HepG2 (cell line): ENCODE results near the gene GNG7. TPM values are rescaled to one million over a fixed set of nuclear protein-coding genes. Genes with fewer than 3 reads are reported as not detected.
A peak's percentile ranks its signal among the peaks of the same experiment; 100 is the strongest.

Experiments
- ASH2L ChIP-seq: fragments of 300-600, 200-600 bp; sonication (generic); IDR thresholded peaks from 2 replicates; pipeline ENCODE4 v1.7.0; 2017; ENCODE audit warnings: low read depth, mild to moderate bottlenecking, moderate library complexity, mixed read lengths, low read length; ENCODE audit not compliant: insufficient read length
- FIP1L1 ChIP-seq: fragments of 200-400 bp; formaldehyde crosslinking; IDR thresholded peaks from 2 replicates; pipeline ENCODE4 v1.6.1; 2018; ENCODE audit warnings: low read depth, mild to moderate bottlenecking, low read length, moderate library complexity, borderline replicate concordance; ENCODE audit not compliant: insufficient read depth
- HOXA7 ChIP-seq: sonication (generic); formaldehyde crosslinking; IDR thresholded peaks from 2 replicates; pipeline ENCODE4 v1.8.1; 2022; ENCODE audit warnings: mild to moderate bottlenecking, missing genetic modification reagents, moderate library complexity
- KDM1A ChIP-seq: IDR thresholded peaks from 2 replicates; pipeline ENCODE4 v1.6.1; 2016; ENCODE audit warnings: missing compliant biosample characterization
- NAIF1 ChIP-seq: sonication (generic); formaldehyde crosslinking; IDR thresholded peaks from 2 replicates; pipeline ENCODE4 v1.5.0; 2020; ENCODE audit warnings: mild to moderate bottlenecking, missing genetic modification reagents, borderline replicate concordance
- PHF5A ChIP-seq: IDR thresholded peaks from one replicate; pipeline ENCODE4 v1.6.1; 2018; ENCODE audit warnings: low read depth, missing genetic modification reagents; ENCODE audit not compliant: unreplicated experiment
- STAG1 ChIP-seq: sonication (generic); formaldehyde crosslinking; IDR thresholded peaks from 2 replicates; pipeline ENCODE4 v1.4.0; 2020; ENCODE audit warnings: missing genetic modification reagents
- TOE1 ChIP-seq: sonication (generic); formaldehyde crosslinking; IDR thresholded peaks from 2 replicates; pipeline ENCODE4 v1.4.0; 2020; ENCODE audit warnings: mild to moderate bottlenecking, missing genetic modification reagents
- ZBTB20 ChIP-seq: sonication (generic); formaldehyde crosslinking; IDR thresholded peaks from 2 replicates; pipeline ENCODE4 v1.8.1; 2023; ENCODE audit warnings: missing genetic modification reagents, low read depth, mild to moderate bottlenecking, borderline replicate concordance
- ZNF207 ChIP-seq: fragments of 450-650 bp; IDR thresholded peaks from 2 replicates; pipeline ENCODE4 v1.6.1; 2016; ENCODE audit warnings: antibody characterized with exemption, borderline replicate concordance
- ZNF34 ChIP-seq: sonication (generic); formaldehyde crosslinking; IDR thresholded peaks from 2 replicates; pipeline ENCODE4 v1.4.0; 2020; ENCODE audit warnings: mild to moderate bottlenecking, missing genetic modification reagents, borderline replicate concordance
- ZNF446 ChIP-seq: sonication (generic); formaldehyde crosslinking; IDR thresholded peaks from 2 replicates; pipeline ENCODE4 v1.5.0; 2020; ENCODE audit warnings: mild to moderate bottlenecking, missing genetic modification reagents
- ZNF724P ChIP-seq: sonication (generic); formaldehyde crosslinking; IDR thresholded peaks from 2 replicates; pipeline ENCODE4 v1.8.0; 2022; ENCODE audit warnings: missing genetic modification reagents, borderline replicate concordance
- ZNF746 ChIP-seq: sonication (generic); formaldehyde crosslinking; IDR thresholded peaks from 2 replicates; pipeline ENCODE4 v1.8.0; 2022; ENCODE audit warnings: mild to moderate bottlenecking, missing genetic modification reagents
- polyA plus RNA-seq, 8 experiments: library from polyadenylated mRNA; depleted of rRNA in 3 of 8; stranded (reverse) in 7 of 8; unstranded in 1 of 8; fragments of >200 nt; fragmentation: Illumina TruSeq in 4 of 8; extraction: Trizol in 4 of 8; gene quantifications; 2 replicates each; pipeline versions ENCODE4 v1.2.1 to v1.2.3, GENCODE V29; 2011 to 2016; ENCODE audit warnings: low read depth in 4 of 8, missing spikeins in 1 of 8, mixed read lengths in 1 of 8; ENCODE audit not compliant: insufficient read depth in 1 of 8
- total RNA-seq, 5 experiments: library from RNA; depleted of rRNA; stranded (reverse); fragments of >200 nt; fragmentation: Illumina TruSeq; extraction: Trizol; gene quantifications; 2 replicates each; pipeline ENCODE4 v1.2.3, GENCODE V29; 2016; ENCODE audit warnings: low read depth in 1 of 5
- TF ChIP-seq, protein P1 (sequence below): sonication (generic); formaldehyde crosslinking; IDR thresholded peaks from 2 replicates; pipeline ENCODE4 v1.9.0; 2021; ENCODE audit warnings: missing genetic modification reagents, mild to moderate bottlenecking, borderline replicate concordance
- TF ChIP-seq, protein P2 (sequence below): sonication (generic); formaldehyde crosslinking; IDR thresholded peaks from 2 replicates; pipeline ENCODE4 v1.5.0; 2020; ENCODE audit warnings: missing genetic modification reagents
- TF ChIP-seq, protein P3 (sequence below): fragments of 450-650 bp; IDR thresholded peaks from 2 replicates; pipeline ENCODE4 v1.6.1; 2017; ENCODE audit warnings: mild to moderate bottlenecking
- TF ChIP-seq, protein P4 (sequence below): sonication (generic); formaldehyde crosslinking; IDR thresholded peaks from 2 replicates; pipeline ENCODE4 v1.4.0; 2020; ENCODE audit warnings: mild to moderate bottlenecking, missing genetic modification reagents, borderline replicate concordance
- TF ChIP-seq, protein P5 (sequence below): sonication (generic); formaldehyde crosslinking; IDR thresholded peaks from 2 replicates; pipeline ENCODE4 v1.5.1; 2020; ENCODE audit warnings: missing genetic modification reagents, mild to moderate bottlenecking, borderline replicate concordance

The GNG7 gene
- total and polyA plus RNA-seq, 2 of the 13 experiments (the other 11 are each of a cell fraction or from before 2014, with no cell fraction given) = 1.4 to 3.3 TPM

DNA sequence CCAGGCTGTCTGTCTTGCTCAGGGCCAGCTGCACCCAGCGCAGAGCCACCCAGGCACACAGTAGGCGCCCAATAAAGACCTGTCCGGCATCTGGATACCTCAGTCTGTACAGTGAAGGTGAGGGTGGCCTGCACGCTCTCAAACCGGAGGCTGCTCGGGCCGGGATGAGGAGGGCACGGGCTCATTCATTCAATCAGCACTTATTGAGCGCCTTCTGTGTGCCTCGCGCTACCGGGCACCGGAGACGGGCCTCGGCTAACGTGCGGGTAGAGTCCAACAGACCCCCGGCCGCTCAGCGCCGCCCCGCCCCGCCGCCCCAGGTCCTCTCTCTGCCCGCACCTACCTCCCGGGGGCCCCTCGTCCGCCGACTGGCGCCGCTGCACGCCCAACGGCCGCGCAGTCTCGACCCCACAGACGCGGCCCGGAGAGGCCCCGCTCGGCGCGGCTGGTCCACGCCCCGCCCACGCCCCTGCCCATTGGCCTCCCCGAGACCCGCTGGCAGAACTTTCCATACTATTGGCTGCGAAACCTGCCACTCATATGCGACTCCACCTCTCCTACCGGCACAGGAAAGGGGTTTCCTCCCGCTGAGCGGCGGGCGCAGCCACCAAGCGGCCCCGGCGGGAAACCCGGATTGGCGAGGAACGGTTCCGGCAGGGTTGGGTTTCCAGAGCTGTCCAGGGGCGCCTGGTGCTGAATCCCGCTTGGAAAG lies 37.3 kb upstream of the GNG7 start, which contains the start of gene SLC39A3 (continued):
- peak; percentile 95; the same call in 1 of the 2 replicates for TF ChIP-seq TOE1 (CRISPR knock-in tag)
- TF ChIP-seq, protein P1, sequence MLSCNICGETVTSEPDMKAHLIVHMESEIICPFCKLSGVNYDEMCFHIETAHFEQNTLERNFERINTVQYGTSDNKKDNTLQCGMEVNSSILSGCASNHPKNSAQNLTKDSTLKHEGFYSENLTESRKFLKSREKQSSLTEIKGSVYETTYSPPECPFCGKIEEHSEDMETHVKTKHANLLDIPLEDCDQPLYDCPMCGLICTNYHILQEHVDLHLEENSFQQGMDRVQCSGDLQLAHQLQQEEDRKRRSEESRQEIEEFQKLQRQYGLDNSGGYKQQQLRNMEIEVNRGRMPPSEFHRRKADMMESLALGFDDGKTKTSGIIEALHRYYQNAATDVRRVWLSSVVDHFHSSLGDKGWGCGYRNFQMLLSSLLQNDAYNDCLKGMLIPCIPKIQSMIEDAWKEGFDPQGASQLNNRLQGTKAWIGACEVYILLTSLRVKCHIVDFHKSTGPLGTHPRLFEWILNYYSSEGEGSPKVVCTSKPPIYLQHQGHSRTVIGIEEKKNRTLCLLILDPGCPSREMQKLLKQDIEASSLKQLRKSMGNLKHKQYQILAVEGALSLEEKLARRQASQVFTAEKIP (CRISPR knock-in tag) = no peak
- TF ChIP-seq, protein P2, sequence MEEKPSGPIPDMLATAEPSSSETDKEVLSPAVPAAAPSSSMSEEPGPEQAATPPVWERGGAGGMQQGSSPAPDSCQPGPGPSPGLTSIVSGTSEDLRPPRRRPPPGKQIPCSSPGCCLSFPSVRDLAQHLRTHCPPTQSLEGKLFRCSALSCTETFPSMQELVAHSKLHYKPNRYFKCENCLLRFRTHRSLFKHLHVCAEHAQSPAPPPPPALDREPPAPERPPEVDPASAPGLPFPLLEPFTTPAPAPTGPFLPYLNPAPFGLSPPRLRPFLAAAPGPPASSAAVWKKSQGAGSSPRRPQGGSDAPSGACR (CRISPR knock-in tag) = peak; percentile 97
- peak; percentile 28; the same call in 1 of the 2 replicates for TF ChIP-seq STAG1 (CRISPR knock-in tag)
- TF ChIP-seq, protein P3, sequence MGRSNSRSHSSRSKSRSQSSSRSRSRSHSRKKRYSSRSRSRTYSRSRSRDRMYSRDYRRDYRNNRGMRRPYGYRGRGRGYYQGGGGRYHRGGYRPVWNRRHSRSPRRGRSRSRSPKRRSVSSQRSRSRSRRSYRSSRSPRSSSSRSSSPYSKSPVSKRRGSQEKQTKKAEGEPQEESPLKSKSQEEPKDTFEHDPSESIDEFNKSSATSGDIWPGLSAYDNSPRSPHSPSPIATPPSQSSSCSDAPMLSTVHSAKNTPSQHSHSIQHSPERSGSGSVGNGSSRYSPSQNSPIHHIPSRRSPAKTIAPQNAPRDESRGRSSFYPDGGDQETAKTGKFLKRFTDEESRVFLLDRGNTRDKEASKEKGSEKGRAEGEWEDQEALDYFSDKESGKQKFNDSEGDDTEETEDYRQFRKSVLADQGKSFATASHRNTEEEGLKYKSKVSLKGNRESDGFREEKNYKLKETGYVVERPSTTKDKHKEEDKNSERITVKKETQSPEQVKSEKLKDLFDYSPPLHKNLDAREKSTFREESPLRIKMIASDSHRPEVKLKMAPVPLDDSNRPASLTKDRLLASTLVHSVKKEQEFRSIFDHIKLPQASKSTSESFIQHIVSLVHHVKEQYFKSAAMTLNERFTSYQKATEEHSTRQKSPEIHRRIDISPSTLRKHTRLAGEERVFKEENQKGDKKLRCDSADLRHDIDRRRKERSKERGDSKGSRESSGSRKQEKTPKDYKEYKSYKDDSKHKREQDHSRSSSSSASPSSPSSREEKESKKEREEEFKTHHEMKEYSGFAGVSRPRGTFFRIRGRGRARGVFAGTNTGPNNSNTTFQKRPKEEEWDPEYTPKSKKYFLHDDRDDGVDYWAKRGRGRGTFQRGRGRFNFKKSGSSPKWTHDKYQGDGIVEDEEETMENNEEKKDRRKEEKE = no peak
- TF ChIP-seq KDM1A (CRISPR knock-in tag) = peak; percentile 41; the same call in 1 of the 2 replicates
- peak; percentile 87 for TF ChIP-seq ASH2L
- TF ChIP-seq, protein P4, sequence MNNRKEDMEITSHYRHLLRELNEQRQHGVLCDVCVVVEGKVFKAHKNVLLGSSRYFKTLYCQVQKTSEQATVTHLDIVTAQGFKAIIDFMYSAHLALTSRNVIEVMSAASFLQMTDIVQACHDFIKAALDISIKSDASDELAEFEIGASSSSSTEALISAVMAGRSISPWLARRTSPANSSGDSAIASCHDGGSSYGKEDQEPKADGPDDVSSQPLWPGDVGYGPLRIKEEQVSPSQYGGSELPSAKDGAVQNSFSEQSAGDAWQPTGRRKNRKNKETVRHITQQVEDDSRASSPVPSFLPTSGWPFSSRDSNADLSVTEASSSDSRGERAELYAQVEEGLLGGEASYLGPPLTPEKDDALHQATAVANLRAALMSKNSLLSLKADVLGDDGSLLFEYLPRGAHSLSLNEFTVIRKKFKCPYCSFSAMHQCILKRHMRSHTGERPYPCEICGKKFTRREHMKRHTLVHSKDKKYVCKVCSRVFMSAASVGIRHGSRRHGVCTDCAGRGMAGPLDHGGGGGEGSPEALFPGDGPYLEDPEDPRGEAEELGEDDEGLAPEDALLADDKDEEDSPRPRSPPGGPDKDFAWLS (CRISPR knock-in tag) = no peak
- peak; percentile 98; the same call in 1 of the 2 replicates for TF ChIP-seq ZBTB20 (CRISPR knock-in tag)
- peak; percentile 93; the same call in 1 of the 2 replicates for TF ChIP-seq ZNF446
- TF ChIP-seq FIP1L1 = 0 out of 2 replicates have a peak, but pooled peaks have one; percentile 55
- TF ChIP-seq PHF5A (CRISPR knock-in tag) = peak; percentile 92
- 0 out of 2 replicates have a peak, but pooled peaks have one; percentile 51 for TF ChIP-seq HOXA7 (CRISPR knock-in tag)
- peak; percentile 47; the same call in 1 of the 2 replicates for TF ChIP-seq ZNF724P (CRISPR knock-in tag)
- TF ChIP-seq ZNF34 = no peak
- no peak for TF ChIP-seq ZNF207
- no peak; the same call in 1 of the 2 replicates for TF ChIP-seq NAIF1 (CRISPR knock-in tag)
- TF ChIP-seq, protein P5, sequence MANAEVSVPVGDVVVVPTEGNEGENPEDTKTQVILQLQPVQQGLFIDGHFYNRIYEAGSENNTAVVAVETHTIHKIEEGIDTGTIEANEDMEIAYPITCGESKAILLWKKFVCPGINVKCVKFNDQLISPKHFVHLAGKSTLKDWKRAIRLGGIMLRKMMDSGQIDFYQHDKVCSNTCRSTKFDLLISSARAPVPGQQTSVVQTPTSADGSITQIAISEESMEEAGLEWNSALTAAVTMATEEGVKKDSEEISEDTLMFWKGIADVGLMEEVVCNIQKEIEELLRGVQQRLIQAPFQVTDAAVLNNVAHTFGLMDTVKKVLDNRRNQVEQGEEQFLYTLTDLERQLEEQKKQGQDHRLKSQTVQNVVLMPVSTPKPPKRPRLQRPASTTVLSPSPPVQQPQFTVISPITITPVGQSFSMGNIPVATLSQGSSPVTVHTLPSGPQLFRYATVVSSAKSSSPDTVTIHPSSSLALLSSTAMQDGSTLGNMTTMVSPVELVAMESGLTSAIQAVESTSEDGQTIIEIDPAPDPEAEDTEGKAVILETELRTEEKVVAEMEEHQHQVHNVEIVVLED (CRISPR knock-in tag) = peak; percentile 84
- peak; percentile 80 for TF ChIP-seq ZNF746
